Smooth muscle cell of the brain vasculature (primary cell): ENCODE measurements around the gene GSG1L.

Source experiments
- DNase-seq: peaks from one replicate; pipeline ENCODE4 v3.0.0-alpha.2; 2012; ENCODE audit warnings: low read depth, low spot score

The GSG1L gene

GRCh38 chr16:27791404-27791719 is 272.2 kb downstream of the GSG1L start:
- DNase-seq: no peak

DNA sequence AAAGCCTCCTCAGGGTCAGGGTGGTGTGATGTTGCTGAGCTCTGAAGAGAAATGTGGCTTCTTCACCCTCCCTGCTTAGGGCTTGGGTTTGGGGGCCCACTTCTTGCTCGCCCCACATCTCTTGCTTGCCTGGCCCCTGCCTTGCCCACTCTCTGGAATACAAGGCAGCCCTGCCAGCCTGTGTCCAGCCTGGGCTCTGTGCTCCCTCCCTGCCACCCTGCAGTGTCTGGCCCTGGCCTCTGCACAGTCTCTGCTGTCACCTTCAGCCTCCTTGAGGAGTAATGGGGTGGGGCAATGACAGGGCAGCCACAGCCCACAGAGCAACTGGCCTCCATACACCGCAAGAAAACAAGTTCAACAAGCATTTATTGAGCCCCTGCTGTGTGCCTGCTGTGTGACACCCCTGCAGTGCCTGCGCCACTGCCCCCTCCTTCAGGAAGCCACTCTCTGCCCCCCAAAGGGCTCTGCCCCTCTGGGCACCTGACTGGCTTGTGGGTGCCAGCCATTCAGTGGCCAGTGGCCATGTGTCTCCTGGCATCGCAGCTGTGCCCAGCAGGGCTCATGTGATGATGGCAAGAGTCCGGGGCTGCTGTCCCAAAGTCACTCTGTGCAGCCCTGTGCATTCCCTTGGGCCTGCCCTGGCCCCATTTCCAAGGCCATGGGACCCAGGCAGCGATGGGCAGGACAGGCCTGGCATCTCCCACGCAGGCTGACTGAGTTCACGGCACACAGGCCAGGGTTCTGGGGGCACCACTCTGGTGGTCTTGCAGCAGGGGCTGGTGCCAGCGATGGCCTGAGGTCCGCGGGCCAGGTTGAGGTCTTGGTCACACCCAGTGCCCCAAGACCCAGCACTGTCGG is 272.7 kb downstream of the GSG1L start:
- no peak for DNase-seq

GRCh38 chr16:27789595-27790241 is 273.8 kb downstream of the GSG1L start:
- no peak for DNase-seq

DNA sequence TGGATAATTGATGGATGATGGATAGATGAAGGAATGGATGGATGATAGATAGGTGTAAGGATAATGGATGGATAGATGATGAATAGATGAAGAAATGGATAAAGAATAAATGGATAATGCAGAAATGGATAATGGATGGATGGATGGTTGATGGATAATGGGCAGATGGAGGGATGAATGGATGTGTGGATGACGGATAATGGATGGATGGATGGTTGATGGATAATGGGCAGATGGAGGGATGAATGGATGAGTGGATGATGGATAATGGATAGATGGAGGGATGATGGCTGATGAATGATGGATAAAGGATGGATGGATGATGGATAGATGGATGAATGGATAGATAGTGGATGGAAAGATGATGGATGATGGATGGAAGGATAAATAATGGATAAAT is 274.4 kb downstream of the GSG1L start:
- DNase-seq: no peak

DNA sequence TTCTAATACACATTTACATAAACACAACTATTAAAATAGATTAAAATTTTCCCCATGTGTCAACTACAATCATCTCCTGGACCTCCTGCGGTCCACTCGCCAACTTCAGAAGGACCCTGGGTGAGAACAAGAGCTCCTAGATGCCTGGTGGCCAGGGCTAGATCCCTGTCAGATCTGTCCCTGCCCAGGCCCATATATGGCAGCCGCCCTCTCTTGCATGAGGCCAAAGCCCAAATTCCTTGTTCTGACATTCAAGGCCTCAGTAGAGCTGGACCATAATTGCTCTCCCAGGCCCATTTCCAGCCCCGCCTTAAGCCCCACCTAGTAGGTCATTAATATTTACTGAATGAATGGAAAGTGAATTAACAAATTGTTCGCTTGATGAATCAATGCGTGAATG is 275.8 kb downstream of the GSG1L start:
- DNase-seq: no peak

DNA sequence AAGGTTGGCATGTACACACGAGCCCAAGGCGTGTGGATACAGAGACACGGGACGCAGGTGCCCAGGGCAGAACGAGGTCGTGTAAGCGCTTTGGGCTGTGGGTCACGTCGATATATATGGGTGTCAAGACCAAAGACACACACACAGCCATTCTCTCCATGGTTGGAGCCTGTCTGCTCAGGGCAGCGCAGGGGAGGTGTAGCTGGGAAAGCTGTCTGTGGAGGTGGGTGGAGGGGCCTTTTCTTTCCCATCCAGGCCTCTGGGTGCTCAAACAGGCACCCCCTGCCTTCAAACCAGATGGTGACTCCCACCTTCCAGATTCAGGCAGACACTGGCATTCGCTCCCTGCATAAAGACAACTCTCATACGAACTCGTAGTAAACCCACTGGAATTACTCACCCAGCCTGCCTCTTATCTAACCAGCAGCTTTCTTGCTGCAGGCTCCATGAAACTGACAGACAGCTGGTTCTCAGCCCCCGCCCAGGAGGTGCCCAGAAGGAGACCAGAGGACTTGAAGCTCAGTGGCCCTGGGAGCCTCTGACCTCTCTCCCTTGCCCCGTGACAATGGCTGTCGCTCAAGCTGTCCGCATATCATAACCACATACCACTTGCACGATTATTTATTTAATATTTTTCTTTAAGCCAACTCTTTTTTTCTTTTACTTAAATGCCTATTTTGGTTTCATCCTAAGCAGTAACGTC is 276.4 kb downstream of the GSG1L start:
- DNase-seq: no peak

DNA sequence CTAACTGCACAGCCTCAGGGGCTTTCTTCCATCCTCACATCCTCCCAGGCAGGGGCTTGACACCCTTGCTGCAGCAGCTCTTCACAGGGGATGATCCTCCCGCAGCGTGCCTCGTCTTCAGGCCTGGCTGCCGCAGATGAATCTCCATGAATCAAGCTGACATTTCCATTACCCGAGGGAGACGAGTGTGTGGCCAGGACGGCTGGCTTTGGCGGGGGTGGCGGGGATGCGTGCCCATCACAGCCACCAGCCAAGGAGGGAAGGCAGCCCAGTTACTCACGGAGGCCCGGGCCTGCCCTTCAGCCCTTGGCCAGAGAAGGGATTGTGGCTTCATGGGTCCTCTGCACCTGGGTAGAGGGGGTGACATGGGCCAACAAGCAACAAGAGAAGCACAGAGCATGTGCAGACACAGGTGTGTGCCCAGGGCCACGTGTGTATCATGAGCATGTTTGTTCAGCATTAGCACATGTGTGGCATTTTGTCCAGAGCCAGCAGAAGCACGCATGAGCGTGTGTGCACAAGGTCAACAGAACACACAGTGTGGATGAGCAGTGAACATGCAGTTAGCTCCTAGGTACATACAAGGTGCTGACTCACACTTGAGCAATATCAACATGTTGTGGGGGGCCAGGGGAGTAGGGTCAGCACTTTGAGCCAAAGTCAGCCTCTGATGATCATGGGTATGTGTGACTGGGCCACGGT is 277.1 kb downstream of the GSG1L start:
- no peak for DNase-seq

- DNase-seq: no peak
These were observed 278.2 kb downstream of the GSG1L start for GRCh38 chr16:27785307-27785678.

GRCh38 chr16:27784351-27785306 is 278.9 kb downstream of the GSG1L start:
- no peak for DNase-seq

- no peak for DNase-seq
These were observed 281.3 kb downstream of the GSG1L start for GRCh38 chr16:27781981-27782880.

DNA sequence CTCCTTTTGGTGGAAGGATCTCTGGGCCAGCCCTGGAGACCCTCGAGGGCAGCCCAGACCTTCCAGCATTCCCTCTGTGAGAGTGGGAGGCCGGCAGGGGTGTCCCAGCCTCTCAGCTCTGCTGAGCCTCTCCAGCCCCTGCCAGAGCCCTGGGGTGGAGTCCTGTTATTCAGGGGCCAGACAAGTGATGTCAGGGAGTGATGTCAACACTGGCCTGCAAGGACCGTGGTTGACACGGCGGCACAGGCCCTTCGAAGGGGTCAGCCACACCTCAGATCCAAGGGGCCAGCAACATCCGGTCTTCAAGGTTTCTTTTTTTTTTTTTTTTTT is 282.4 kb downstream of the GSG1L start:
- DNase-seq: no peak

DNA sequence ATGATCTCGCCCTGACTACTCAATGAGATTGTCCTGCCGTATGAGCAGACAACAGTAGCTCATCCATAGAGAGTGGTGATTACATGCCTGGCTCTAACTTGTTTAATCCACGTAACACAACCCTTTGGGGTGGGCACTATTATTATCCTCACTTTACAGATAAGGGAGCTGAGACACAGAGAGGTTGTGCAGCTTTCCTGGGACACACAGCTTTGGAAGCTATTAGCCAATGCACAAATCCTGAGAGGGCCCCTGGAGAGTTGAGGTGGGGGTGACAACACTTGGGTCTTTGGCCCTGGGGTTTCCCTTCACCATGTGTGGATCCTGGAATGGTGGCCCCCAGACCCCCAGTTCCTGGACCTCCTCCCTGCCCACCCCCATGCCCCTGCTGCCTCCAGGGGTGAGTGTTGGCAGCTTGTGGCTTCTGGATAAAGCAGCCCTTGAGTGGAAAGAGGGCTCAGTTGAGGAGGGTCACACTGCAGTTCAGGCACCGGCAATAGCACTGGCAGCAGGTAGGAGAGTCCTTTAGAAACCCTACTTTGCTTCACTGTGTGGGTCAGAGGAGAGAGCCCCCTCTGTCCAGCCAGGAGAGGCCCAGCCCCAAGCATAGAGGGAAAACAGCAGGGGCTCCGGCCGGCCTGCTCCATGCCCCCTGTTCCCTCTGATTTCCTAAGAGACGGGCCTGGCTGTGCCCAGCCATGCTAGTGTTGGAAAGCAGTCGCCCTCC is 282.9 kb downstream of the GSG1L start:
- no peak for DNase-seq

DNA sequence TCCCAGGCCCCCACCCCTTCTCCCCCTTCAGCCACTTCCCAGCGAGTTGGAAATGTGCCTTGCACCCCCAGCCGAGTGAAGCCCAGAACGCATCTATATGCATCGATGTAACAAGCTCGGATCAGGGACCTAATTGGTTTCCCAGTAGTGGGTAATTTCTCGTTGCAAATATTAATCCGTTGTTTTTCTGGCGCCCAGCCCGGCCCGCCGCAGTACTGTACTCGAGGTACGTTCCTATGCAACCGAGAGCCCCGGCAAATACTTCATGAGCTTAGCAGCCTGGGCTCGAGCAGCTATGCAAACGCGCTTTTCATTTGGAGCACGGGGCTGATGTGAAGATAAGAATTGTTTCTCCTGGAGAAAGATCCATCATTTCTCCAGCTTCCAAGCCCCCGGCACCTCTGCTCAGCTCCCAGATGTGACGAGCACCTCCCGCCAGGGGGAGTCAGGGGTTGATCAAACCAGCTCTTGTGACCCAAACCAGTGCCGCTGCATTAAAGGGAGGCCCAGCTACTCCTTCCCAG is 283.8 kb downstream of the GSG1L start:
- DNase-seq: no peak

- DNase-seq: no peak
These were observed 284.5 kb downstream of the GSG1L start for GRCh38 chr16:27778926-27779570.

DNA sequence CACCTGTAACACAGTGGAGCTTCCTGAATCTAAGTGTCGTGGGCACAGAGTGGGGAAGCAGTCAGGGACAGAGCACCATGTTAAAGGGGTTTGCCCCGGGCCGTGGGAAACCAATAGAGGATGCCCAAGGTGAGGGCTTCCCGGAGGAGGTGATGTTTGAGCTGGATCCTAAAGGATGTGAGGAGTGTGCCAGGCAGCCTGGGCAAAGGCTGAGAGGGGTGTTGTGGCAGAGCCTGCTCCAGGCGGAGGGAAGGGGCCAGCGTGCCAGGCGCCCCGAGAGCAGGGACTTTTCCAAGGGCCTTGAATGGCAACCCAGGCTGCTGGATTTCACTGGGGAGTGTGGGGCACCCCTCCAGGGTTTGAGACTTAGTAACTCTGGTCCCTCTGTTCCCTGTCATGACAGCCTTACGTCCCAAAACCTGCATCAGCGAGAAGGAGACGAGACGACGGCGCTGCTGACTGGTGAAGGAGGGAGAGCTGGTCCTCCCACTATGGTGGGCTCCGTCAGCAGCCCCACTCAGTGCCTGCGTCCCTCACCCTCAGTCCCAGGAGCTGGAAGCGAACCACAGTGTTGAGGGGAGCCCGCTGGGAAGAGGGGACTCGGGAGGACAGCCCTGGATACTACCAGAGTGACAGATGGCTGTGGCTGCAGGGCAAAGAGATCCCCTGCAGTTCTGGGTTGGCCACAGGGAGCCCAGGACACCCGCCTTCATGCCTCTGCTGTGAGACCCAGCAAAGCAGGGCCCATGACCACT is 285.2 kb downstream of the GSG1L start:
- no peak for DNase-seq

DNA sequence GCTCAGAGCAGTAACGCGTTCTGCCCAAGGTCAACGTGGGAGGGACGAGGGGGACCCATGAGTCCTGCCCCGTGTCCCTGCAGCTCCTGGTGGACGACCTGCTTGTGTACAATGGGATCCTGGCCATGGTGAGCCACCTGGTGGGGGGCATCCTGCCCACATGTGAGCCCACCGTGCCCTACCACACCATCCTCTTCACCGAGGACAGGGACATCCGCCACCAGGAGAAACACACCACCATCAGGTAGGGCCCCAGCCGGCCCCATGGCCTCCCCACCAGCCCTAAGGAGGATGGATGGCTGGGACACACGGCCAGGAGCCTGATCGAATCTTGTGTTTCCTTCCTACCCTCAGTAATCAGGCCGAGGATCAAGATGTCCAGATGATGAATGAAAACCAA is 286.0 kb downstream of the GSG1L start:
- DNase-seq: no peak

- DNase-seq: no peak
These were observed 286.8 kb downstream of the GSG1L start for GRCh38 chr16:27776556-27777225.
